HL-60/S4 treated with phorbol 12-myristate 13-acetate at 8.2 ng/mL for 4 days and 3 days (cell line): ENCODE results near the gene DDR2.
"Not testable (repeated sequence)": the region's sequence is repeated elsewhere in the genome, so short reads cannot be mapped to it uniquely, and the experiment has no call there.

Experiments
- in situ Hi-C: fragments of 300-500 bp; cut with MboI; formaldehyde crosslinking; loops from 2 replicates; pipeline ENCODE4 v1.15.0; 2022; ENCODE audit warnings: low sequenced_read_pairs

DDR2 gene

GRCh38 chr1:162753998-162754585 lies 121.8 kb downstream of the DDR2 start:
- in situ Hi-C loops = no loop called here

DNA sequence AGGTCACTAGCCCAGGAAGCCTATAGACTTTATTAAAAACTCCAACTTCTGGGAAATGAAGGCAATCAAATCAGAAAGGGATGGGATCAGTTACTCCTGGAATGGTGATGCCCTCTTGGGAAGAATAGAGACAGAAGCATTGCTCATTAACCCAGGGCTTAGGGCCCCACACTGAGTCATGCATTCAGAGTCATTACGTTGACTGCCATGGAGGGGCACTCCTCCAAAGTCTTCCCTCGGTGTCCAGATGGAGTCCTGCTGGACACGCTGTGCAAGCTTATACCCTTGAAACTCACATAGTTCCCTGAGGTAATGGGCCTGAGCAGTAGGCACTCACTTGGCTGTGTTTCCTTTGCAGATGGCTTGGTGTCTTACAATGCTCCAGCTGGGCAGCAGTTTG lies 123.0 kb downstream of the DDR2 start:
- in situ Hi-C loops = no loop called here

- in situ Hi-C loops = no loop called here
Measured at GRCh38 chr1:162756523-162756922, 124.3 kb downstream of the DDR2 start.

- in situ Hi-C loops = no loop called here
Measured at GRCh38 chr1:162757476-162757875, 125.2 kb downstream of the DDR2 start.

- in situ Hi-C loops = no loop called here
Measured at GRCh38 chr1:162765788-162766187, 133.5 kb downstream of the DDR2 start.

- in situ Hi-C loops = no loop called here
Measured at GRCh38 chr1:162772571-162773154, 140.4 kb downstream of the DDR2 start.

- in situ Hi-C loops = no loop called here
Measured at GRCh38 chr1:162774007-162774406, 141.7 kb downstream of the DDR2 start.

DNA sequence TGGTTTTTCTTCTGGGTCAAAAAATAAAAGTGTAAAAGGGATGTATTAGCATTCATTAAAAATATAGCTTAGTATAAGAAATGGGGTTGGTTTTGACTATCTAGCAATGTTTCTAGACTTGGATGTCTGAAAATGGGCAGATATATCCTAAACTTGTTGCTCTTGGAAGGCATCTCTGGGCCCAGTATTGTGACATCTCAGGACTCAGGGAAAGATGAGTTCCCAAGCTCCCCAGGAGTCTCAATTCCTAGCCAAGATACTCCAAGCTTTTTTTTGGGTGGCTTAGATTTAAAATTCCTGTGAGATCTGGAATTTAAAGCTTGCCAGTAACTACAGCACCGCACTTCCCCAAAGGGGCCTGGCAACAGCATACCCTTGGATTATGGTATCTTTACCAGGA lies 146.8 kb downstream of the DDR2 start:
- in situ Hi-C loops = no loop called here

GRCh38 chr1:162782671-162783070 lies 150.4 kb downstream of the DDR2 start:
- in situ Hi-C loops = no loop called here

DNA sequence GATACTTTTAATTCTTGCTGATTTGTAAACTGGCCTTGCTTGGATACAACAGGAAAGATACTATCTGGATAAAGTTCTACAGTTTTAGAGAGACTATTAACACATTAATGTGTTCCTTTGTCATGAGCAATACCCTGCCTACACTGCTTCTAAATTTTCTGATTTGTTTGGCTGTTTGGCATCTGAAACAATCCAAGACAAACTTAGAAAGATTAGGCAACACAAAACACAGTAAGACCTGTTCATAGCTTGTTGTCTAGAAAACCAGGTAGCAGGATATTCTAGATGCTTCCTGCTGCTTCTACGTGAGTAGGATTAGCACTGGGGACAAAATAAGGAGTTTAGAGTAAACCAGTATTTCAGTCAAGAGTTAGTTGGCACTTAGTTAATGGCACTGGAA lies 152.7 kb downstream of the DDR2 start:
- in situ Hi-C loops = not testable (repeated sequence)

DNA sequence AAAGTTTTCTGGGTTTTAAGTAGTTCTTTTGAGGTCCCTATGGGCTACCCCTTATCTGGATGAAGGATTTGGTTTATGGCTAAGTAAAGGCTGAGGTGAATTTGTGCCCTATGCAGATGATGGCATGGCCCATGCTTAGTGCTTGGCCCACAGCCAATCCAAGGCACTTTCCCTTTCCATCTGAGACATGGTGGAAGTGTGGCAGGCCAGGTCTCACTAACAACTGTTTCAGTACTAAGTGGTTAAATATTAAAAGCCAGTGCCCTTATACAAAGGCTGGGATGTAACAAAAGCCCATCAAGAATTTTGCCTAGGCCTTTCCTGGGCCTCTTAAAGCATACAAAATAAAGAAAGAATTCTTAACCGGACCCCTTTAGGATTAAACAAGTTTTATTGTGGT lies 156.5 kb downstream of the DDR2 start:
- in situ Hi-C loops = not testable (repeated sequence)

- in situ Hi-C loops = not testable (repeated sequence)
Measured at GRCh38 chr1:162790303-162790984, 158.2 kb downstream of the DDR2 start, which contains the start of gene HSD17B7. TSS of gene HSD17B7 (plus strand) at chr1:162790702. CDS start at chr1:162790801, 99 bp downstream.

DNA sequence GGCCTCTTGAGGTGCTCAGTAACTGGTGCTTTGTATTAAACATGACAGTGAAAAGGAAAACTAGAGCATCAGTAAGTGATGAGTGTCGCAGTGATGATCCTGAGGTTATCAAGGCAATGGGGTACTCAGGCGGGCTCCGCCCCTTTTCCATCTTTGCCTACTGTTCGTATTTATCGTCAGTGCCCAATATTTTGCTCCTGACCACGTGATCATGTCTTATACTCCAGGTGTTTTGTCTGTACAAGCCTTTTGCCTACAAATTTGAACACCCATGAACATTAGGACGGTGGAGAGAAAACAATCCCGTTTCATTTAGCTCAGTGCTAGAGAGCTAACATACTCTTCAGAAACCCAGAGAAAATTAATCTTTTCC lies 158.7 kb downstream of the DDR2 start:
- in situ Hi-C loops = not testable (repeated sequence)

- in situ Hi-C loops = not testable (repeated sequence)
Measured at GRCh38 chr1:162794284-162794683, 162.0 kb downstream of the DDR2 start.

DNA sequence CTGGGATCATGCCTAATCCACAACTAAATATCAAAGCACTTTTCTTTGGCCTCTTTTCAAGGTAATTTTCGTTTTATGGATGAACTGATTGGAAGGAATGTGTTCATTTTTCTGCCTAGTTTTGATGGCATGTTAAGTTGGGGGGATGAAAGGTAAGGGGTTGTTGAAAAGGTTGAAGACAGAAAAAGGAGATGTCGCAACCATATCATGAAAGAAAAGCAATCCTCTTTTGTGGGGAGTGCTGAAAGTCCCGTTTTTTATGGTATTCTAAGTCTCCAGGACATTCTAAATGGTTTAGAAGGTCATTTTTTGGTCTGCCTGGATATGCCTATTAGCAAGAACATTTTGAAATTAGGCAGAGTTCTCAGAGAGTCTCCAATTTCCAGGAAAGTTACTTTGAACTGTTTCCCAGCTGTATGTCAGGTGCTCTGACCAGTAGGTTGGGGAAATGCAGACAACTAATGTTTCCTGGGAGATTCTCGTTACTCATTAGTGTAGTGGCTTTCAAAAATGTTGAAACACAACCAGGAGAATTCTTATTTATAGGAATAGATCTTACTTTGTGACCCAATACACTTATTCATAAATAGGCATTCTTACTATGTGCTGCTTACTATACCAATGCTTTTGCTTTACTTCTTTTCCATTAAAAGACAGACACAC lies 164.5 kb downstream of the DDR2 start:
- in situ Hi-C loops = not testable (repeated sequence)

DNA sequence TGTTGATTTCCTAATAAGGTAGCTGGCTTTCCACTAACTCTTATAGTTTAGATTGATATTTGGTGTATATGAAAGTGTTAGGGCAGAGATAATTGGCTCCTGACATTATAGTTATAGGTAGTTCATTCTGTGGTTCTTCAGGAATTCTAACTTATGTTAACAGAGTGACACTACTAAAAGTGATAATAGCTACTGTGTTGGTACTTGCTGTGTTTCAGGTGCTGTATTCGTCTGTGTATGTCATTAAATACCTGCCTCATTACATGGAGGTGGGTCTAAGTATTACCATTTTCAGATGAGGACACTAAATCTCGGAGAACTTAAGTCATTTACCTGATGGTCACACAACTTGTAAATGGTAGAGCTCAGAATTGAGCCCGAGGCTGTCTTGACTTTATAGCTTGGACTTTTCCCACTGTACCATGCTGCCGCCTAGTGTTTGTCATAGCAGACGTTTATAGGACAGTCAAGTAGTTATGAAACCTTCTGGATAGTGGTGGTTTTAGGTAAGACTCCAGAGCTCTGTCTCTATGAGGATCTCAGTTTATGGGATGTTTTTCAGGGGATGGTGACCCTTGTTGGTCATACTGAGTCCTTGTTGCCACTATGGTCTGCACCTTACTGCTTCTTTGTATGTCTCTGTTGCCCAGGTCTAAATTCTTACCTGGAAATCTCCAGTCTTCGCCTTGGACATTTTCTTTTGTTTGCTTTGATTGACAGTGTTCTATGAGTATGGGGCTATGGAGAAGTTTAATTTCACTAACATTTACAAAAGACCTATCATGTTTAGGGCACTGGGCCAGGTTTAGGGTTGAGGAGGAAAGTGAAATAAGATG lies 167.9 kb downstream of the DDR2 start:
- in situ Hi-C loops = not testable (repeated sequence)

DNA sequence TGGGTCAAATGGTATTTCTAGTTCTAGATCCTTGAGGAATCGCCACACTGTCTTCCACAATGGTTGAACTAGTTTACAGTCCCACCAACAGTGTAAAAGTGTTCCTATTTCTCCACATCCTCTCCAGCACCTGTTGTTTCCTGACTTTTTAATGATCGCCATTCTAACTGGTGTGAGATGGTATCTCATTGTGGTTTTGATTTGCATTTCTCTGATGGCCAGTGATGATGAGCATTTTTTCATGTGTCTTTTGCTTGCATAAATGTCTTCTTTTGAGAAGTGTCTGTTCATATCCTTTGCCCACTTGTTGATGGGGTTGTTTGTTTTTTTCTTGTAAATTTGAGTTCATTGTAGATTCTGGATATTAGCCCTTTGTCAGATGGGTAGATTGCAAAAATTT lies 175.2 kb downstream of the DDR2 start:
- in situ Hi-C loops = not testable (repeated sequence)

DNA sequence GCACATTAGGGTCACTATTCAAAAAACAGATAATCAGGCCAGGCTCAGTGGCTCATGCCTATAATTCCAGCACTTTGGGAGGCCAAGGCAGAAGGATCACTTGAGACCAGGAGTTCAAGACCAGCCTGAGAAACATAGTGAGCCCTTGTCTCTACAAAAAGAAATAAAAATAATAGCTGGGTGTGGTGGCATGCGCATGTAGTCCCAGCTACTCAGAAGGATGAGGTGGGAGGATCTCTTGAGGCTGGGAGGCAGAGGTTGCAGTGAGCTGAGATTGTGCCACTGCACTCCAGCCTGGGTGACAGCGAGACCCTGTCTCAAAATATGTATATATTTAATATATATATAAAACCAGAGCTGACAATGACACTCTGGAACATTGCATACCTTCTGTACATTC lies 180.1 kb downstream of the DDR2 start:
- in situ Hi-C loops = not testable (repeated sequence)

DNA sequence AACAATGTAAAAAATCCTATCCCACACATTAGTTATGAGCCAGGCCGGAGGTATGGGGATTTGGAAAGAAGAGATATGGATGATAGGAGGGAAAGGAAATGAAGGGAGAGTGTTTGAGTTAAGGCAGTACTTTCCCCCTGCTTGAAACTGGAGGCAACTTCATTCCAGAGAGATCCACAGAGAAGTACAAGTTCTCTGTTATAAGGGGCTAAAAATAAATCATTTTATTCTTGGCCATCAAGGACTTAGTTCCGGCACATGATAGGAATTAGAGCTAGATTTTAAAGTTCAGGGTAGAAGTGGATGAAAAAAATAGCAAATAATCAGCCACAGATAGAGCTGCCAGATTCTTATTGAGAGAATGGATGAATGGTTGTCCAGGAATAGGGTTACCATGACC lies 185.9 kb downstream of the DDR2 start:
- in situ Hi-C loops = not testable (repeated sequence)

- in situ Hi-C loops = not testable (repeated sequence)
Measured at GRCh38 chr1:162818666-162819065, 186.4 kb downstream of the DDR2 start.
